ENCODE results near the gene AK2. TPM values are rescaled to one million over a fixed set of nuclear protein-coding genes. Genes with fewer than 3 reads are reported as not detected.

The AK2 gene
- total RNA-seq, 4 donors from 2014 or later = 70.2 to 108 (median 80.7) TPM

DNA sequence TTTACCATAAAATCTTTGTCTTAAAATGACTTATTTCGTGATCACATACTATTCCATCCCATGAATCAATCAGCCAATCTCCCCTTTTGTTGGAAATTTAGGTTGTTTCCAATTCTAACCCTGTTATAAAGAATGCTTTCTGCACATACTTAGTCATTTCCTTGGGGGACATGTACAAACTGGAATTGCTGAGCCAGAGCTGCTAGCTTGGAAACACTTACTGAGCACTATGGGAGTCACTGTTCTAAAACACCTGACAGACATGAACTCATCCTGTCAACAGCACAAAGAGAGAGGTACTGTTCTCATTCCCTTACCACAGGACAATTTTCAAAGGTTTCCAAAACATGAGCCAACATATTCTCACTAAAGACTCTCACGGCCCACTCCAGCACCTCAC lies 32.1 kb downstream of the AK2 start:
- 85% methylated on average over 2 of the region's 2 CpGs for WGBS
- H3K4me3 ChIP-seq = no peak overlapping the region
- intact Hi-C loops (cut with DNase I) = loop anchor here (5.0 kb wide), 2 partner anchors 37 to 67 kb away; no protein-coding TSS in a partner anchor
- peaks cover 7 to 20% (median 9%) of the 10 kb centered on the region in 4 donors for H3K36me3 ChIP-seq
- no peak for DNase-seq (ENCODE audit: extremely low spot score)
- TF ChIP-seq POLR2AphosphoS5 (IDR thresholded peaks at IDR 0.05) = no peak
- TF ChIP-seq POLR2A (IDR thresholded peaks at IDR 0.05; ENCODE audit: low read depth) = no peak
- TF ChIP-seq, protein P1, sequence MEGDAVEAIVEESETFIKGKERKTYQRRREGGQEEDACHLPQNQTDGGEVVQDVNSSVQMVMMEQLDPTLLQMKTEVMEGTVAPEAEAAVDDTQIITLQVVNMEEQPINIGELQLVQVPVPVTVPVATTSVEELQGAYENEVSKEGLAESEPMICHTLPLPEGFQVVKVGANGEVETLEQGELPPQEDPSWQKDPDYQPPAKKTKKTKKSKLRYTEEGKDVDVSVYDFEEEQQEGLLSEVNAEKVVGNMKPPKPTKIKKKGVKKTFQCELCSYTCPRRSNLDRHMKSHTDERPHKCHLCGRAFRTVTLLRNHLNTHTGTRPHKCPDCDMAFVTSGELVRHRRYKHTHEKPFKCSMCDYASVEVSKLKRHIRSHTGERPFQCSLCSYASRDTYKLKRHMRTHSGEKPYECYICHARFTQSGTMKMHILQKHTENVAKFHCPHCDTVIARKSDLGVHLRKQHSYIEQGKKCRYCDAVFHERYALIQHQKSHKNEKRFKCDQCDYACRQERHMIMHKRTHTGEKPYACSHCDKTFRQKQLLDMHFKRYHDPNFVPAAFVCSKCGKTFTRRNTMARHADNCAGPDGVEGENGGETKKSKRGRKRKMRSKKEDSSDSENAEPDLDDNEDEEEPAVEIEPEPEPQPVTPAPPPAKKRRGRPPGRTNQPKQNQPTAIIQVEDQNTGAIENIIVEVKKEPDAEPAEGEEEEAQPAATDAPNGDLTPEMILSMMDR (IDR thresholded peaks at IDR 0.05) = no peak
- TF ChIP-seq EP300 (IDR thresholded peaks at IDR 0.05) = no peak
- H3K27ac ChIP-seq (replicated peaks in 1 of 4) = no peak overlapping the region
- no peaks in the 10 kb centered on the region for H3K27me3 ChIP-seq
- peaks cover 19 to 39% (median 22%) of the 10 kb centered on the region in 4 donors for H3K4me1 ChIP-seq
- H3K9me3 ChIP-seq = no peaks in the 10 kb centered on the region

DNA sequence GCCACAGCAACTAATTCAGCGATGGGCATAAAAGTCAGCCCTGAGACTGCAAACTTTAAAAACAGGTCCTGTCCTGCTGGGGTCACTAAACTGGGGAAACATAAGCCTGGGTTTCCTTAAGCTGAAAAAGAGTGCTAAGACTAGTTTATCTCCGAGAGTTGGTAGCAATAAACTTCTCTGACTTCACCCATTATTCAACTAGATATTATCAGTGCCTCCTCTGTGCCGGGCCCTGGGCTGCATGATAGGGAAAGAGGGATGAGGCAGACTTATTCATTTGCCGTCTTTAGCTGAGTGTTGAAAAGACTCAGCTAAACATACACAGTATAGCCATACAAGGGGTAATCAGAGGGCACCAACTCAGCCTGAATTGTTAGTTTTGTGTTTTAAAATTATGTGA lies 33.0 kb downstream of the AK2 start:
- TF ChIP-seq EP300 (IDR thresholded peaks at IDR 0.05) (no peak), POLR2AphosphoS5 (IDR thresholded peaks at IDR 0.05) (no peak), POLR2A (IDR thresholded peaks at IDR 0.05; ENCODE audit: low read depth) (no peak)
- TF ChIP-seq, protein P1 (IDR thresholded peaks at IDR 0.05) = no peak
- WGBS = 82% methylated on average over 4 of the region's 4 CpGs
- peaks cover 2 to 11% (median 6%) of the 10 kb centered on the region in 4 donors for H3K36me3 ChIP-seq
- H3K27me3 ChIP-seq = no peaks in the 10 kb centered on the region
- no peak overlapping the region for H3K4me3 ChIP-seq
- no peak for DNase-seq (ENCODE audit: extremely low spot score)
- intact Hi-C loops (cut with DNase I) = no loop called here
- no peak overlapping the region for H3K27ac ChIP-seq (replicated peaks in 1 of 4)
- no peaks in the 10 kb centered on the region for H3K9me3 ChIP-seq
- H3K4me1 ChIP-seq = peaks cover 18 to 39% (median 22%) of the 10 kb centered on the region in 4 donors

DNA sequence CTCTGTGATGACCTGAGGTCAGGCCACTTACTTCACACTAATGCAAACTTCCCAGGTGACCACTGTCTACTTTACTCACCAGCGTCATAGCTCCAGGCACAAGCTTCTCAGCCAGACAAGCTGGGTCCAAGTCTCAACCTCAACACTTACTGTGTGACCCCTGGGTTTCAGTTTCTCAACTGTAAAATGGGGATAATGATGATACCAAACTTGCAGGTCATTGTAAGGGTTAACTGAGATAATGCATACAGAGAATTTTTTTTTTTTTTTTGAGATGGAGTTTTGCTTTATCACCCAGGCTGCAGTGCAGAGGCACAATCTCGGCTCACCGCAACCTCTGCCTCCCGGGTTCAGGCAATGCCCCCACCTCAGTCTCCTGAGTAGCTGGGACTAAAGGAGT lies 34.7 kb downstream of the AK2 start:
- Histone ChIP-seq H3K9me3 (no peaks in the 10 kb centered on the region), H3K4me1 (peaks cover 27 to 40% (median 32%) of the 10 kb centered on the region in 4 donors), H3K27ac (replicated peaks in 1 of 4) (no peak overlapping the region), H3K4me3 (no peak overlapping the region), H3K36me3 (no peaks in the 10 kb centered on the region), H3K27me3 (no peaks in the 10 kb centered on the region)
- 93% methylated on average over 4 of the region's 4 CpGs for WGBS
- DNase-seq (ENCODE audit: extremely low spot score) = no peak
- TF ChIP-seq EP300 (IDR thresholded peaks at IDR 0.05) = no peak
- TF ChIP-seq, protein P1 (IDR thresholded peaks at IDR 0.05) = no peak
- TF ChIP-seq POLR2A (IDR thresholded peaks at IDR 0.05; ENCODE audit: low read depth) = no peak
- TF ChIP-seq POLR2AphosphoS5 (IDR thresholded peaks at IDR 0.05) = no peak
- intact Hi-C loops (cut with DNase I) = no loop called here

DNA sequence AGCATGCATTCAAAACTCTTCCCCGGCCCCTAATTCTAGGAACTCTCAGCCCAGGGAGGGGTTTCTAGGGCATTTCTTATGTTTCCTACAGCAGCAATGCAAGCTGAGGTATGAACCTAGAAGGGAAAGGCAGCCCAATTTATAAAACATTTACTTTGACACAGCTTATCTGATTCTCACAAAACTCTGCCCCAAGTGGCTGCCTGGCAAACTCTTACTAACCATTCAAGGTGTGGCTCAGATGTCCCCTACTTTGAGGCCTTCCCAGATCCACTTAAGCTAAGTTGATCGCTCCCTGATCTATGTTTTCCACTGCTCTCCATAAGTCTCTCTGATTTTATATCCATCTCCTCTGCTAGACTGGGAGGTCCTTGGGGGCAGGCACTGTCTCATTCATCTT lies 35.4 kb downstream of the AK2 start:
- TF ChIP-seq EP300 (IDR thresholded peaks at IDR 0.05) = no peak
- TF ChIP-seq POLR2A (IDR thresholded peaks at IDR 0.05; ENCODE audit: low read depth) = no peak
- TF ChIP-seq POLR2AphosphoS5 (IDR thresholded peaks at IDR 0.05) = no peak
- TF ChIP-seq, protein P1 (IDR thresholded peaks at IDR 0.05) = no peak
- WGBS = 100% methylated on average over 2 of the region's 2 CpGs
- H3K9me3 ChIP-seq = no peaks in the 10 kb centered on the region
- H3K27me3 ChIP-seq = no peaks in the 10 kb centered on the region
- no peaks in the 10 kb centered on the region for H3K36me3 ChIP-seq
- H3K27ac ChIP-seq (replicated peaks in 1 of 4) = no peak overlapping the region
- peaks cover 25 to 38% (median 33%) of the 10 kb centered on the region in 4 donors for H3K4me1 ChIP-seq
- no peak for DNase-seq (ENCODE audit: extremely low spot score)
- intact Hi-C loops (cut with DNase I) = no loop called here
- H3K4me3 ChIP-seq = no peak overlapping the region

DNA sequence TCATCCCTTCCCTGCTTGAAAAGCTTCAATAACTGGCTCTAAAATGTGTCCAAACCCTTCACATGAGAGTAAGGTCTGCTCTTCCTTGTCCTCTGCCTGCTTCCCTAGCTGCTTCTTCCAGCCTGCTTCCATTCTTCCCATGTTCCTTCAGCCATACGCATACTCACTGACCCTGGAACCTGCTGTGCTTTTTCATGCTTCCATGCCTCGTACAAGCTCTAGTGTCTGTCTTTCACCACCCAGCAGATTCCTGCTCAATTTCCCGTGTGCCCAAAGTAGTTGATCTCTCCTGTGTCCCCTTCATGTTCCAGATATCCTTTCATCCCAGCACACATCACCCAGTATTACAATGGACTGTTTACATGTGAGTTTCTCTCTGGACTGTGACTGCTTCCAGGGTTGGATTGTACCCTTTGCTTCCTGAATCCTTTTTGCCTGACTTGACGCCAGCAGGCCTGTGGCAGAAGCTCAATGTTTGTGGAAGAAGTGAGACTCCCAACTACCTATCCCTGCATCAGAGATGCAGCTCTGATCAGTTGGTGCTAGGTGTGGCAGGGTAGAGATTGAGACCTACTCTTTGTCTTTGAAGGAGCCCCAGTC lies 36.2 kb downstream of the AK2 start:
- no peaks in the 10 kb centered on the region for H3K27me3 ChIP-seq
- intact Hi-C loops (cut with DNase I) = no loop called here
- no peaks in the 10 kb centered on the region for H3K36me3 ChIP-seq
- H3K4me3 ChIP-seq = no peak overlapping the region
- WGBS = 81% methylated on average over 4 of the region's 4 CpGs
- no peaks in the 10 kb centered on the region for H3K9me3 ChIP-seq
- peaks cover 25 to 33% (median 33%) of the 10 kb centered on the region in 4 donors for H3K4me1 ChIP-seq
- TF ChIP-seq POLR2A (IDR thresholded peaks at IDR 0.05; ENCODE audit: low read depth) (no peak), EP300 (IDR thresholded peaks at IDR 0.05) (no peak), POLR2AphosphoS5 (IDR thresholded peaks at IDR 0.05) (no peak)
- TF ChIP-seq, protein P1 (IDR thresholded peaks at IDR 0.05) = no peak
- H3K27ac ChIP-seq (replicated peaks in 1 of 4) = no peak overlapping the region
- no peak for DNase-seq (ENCODE audit: extremely low spot score)

Measured in esophagus muscularis mucosa (tissue), 4 donors.